T-cell (primary cell): Measurements from ENCODE around the gene RBM19. TPM values are rescaled to one million over a fixed set of nuclear protein-coding genes. Genes with fewer than 3 reads are reported as not detected.

Experiments used
- ATAC-seq, 4 experiments: fragments of 200-7000 bp in 3 of 4; fragments of 150-1000 bp in 1 of 4; cut with Tn5 transposase; replicated peaks in 1 of 4; 1 replicate in 3 of 4; 2 replicates in 1 of 4; pipeline ENCODE4 v1.10.0; 2021; ENCODE audit warnings: moderate library complexity in 3 of 4, mild to moderate bottlenecking in 2 of 4, moderate number of reproducible peaks in 1 of 4
- CTCF ChIA-PET, 2 donors: fragments of 300-600 bp; sonication (Branson Sonifier 250); formaldehyde crosslinking; loops; one replicate each; lab custom pipeline; 2022; ENCODE audit warnings: antibody characterized with exemption in 2 of 2; lab: Charles Lee
- POLR2A ChIA-PET, 2 donors: fragments of 300-600 bp; sonication (Branson Sonifier 250); formaldehyde crosslinking; loops; one replicate each; lab custom pipeline; 2022; ENCODE audit warnings: antibody characterized with exemption in 2 of 2; lab: Charles Lee
- DNase-seq, 35 experiments: peaks; one replicate each; pipeline versions ENCODE4 v3.0.0 to v3.0.0-alpha.2; 2013 to 2023
- H3K27ac ChIP-seq: one replicate; pipeline ENCODE4 v1.5.1; 2013; ENCODE audit warnings: low read length
- H3K27me3 ChIP-seq, 2 experiments: replicated peaks in 1 of 2; 1 replicate in 1 of 2; 2 replicates in 1 of 2; pipeline versions ENCODE4 v1.6.1 to v1.7.0; 2013; ENCODE audit warnings: low read length in 1 of 2, mixed read lengths in 1 of 2; ENCODE audit not compliant: control insufficient read depth in 2 of 2, insufficient read depth in 2 of 2; ENCODE audit errors: extremely low read depth in 1 of 2
- H3K36me3 ChIP-seq, 2 donors: 1 replicate in 1 of 2; 2 replicates in 1 of 2; pipeline versions ENCODE4 v1.6.1 to v1.7.0; 2013; ENCODE audit warnings: low read length in 1 of 2; ENCODE audit not compliant: control insufficient read depth in 2 of 2, insufficient read depth in 1 of 2; ENCODE audit errors: extremely low read depth in 1 of 2
- H3K4me1 ChIP-seq, 2 experiments: 1 replicate in 1 of 2; 2 replicates in 1 of 2; pipeline versions ENCODE4 v1.6.1 to v1.7.0; 2013; ENCODE audit warnings: low read length in 2 of 2, mixed read lengths in 1 of 2; ENCODE audit not compliant: insufficient read depth in 2 of 2, control insufficient read depth in 1 of 2; ENCODE audit errors: extremely low read depth in 1 of 2
- H3K4me3 ChIP-seq, 2 donors: 1 replicate in 1 of 2; 2 replicates in 1 of 2; pipeline versions ENCODE4 v1.5.1 to v1.7.0; 2013; ENCODE audit warnings: mild to moderate bottlenecking in 2 of 2, low read length in 1 of 2, moderate library complexity in 1 of 2; ENCODE audit not compliant: control insufficient read depth in 1 of 2; ENCODE audit errors: extremely low read depth in 1 of 2
- H3K9me3 ChIP-seq: 2 replicates; pipeline ENCODE4 v1.7.0; 2013
- H3K27ac Mint-ChIP-seq, 2 donors: one replicate each; pipeline ENCODE4 v1.8.0; 2020 to 2021; ENCODE audit warnings: mild to moderate bottlenecking in 2 of 2, mixed read lengths in 2 of 2
- H3K27me3 Mint-ChIP-seq, 2 donors: one replicate each; pipeline ENCODE4 v1.8.0; 2021 to 2022; ENCODE audit warnings: mixed read lengths in 2 of 2
- H3K36me3 Mint-ChIP-seq: one replicate; pipeline ENCODE4 v1.8.0; 2021; ENCODE audit warnings: mixed read lengths
- H3K4me1 Mint-ChIP-seq, 3 donors: one replicate each; pipeline ENCODE4 v1.8.0; 2020 to 2022; ENCODE audit warnings: mixed read lengths in 3 of 3, mild to moderate bottlenecking in 1 of 3
- H3K4me3 Mint-ChIP-seq, 3 donors: one replicate each; pipeline ENCODE4 v1.8.0; 2020 to 2022; ENCODE audit warnings: mild to moderate bottlenecking in 3 of 3, mixed read lengths in 3 of 3, moderate library complexity in 3 of 3
- H3K9me3 Mint-ChIP-seq, 3 donors: one replicate each; pipeline ENCODE4 v1.8.0; 2020 to 2022; ENCODE audit warnings: mixed read lengths in 3 of 3
- WGBS: methylation state at CpG from one replicate; pipeline ENCODE4 v1.1.5; 2013; ENCODE audit warnings: missing lambda C conversion rate; ENCODE audit not compliant: insufficient coverage; 5-methylcytosine and 5-hydroxymethylcytosine counted together
- total RNA-seq, 35 experiments: library from RNA in 6 of 35; stranded (reverse) in 6 of 35; fragments of 120-200 nt in 1 of 35; gene quantifications; one replicate each; pipeline versions ENCODE4 v1.2.1 to v1.2.4 and lab custom pipeline; 2013 to 2026

Gene RBM19
- total RNA-seq, 5 donors from 2014 or later (not counting 1 experiment from before 2014, with no cell fraction given) = 57.9 to 80.3 (median 78.3) TPM

GRCh38 chr12:113870890-113871289 is 95.2 kb downstream of the RBM19 start:
- peaks cover 45% of the 10 kb centered on the region for H3K36me3 Mint-ChIP-seq
- 100% methylated on average over 1 of the region's 2 CpGs for WGBS
- no peak overlapping the region for H3K4me3 ChIP-seq
- H3K4me1 ChIP-seq = no peaks in the 10 kb centered on the region
- H3K27ac ChIP-seq = no peak overlapping the region
- no peaks in the 10 kb centered on the region for H3K27me3 ChIP-seq
- no peak for ATAC-seq
- H3K4me1 Mint-ChIP-seq = no peaks in the 10 kb centered on the region
- ChIA-PET CTCF (no interaction called here), POLR2A (no interaction called here)
- peaks cover 16 to 26% of the 10 kb centered on the region in 2 donors for H3K36me3 ChIP-seq
- no peak overlapping the region for H3K27ac Mint-ChIP-seq
- H3K4me3 Mint-ChIP-seq = no peak overlapping the region
- no peak for DNase-seq
- no peaks in the 10 kb centered on the region for H3K9me3 Mint-ChIP-seq
- H3K9me3 ChIP-seq = no peaks in the 10 kb centered on the region
- H3K27me3 Mint-ChIP-seq = no peaks in the 10 kb centered on the region

- H3K36me3 ChIP-seq = peaks cover 12 to 26% of the 10 kb centered on the region in 2 donors
- Mint-ChIP-seq H3K36me3 (peaks cover 47% of the 10 kb centered on the region), H3K27me3 (no peaks in the 10 kb centered on the region), H3K27ac (no peak overlapping the region), H3K4me1 (peaks cover 3 to 6% (median 4%) of the 10 kb centered on the region in 3 donors), H3K9me3 (no peaks in the 10 kb centered on the region), H3K4me3 (no peak overlapping the region)
- H3K27me3 ChIP-seq = no peaks in the 10 kb centered on the region
- CTCF ChIA-PET = no interaction called here
- H3K27ac ChIP-seq = no peak overlapping the region
- POLR2A ChIA-PET = no interaction called here
- H3K9me3 ChIP-seq = no peaks in the 10 kb centered on the region
- no peak for DNase-seq
- H3K4me1 ChIP-seq = no peaks in the 10 kb centered on the region
- no peak for ATAC-seq
- 96% methylated on average over 8 of the region's 8 CpGs for WGBS
- H3K4me3 ChIP-seq = no peak overlapping the region
Observed at GRCh38 chr12:113870035-113870434, 96.1 kb downstream of the RBM19 start.

- Mint-ChIP-seq H3K36me3 (peaks cover 37% of the 10 kb centered on the region), H3K27me3 (no peaks in the 10 kb centered on the region), H3K4me1 (peaks cover 8 to 14% (median 9%) of the 10 kb centered on the region in 3 donors), H3K9me3 (no peaks in the 10 kb centered on the region), H3K4me3 (no peak overlapping the region), H3K27ac (no peak overlapping the region)
- CTCF ChIA-PET = no interaction called here
- POLR2A ChIA-PET = no interaction called here
- Histone ChIP-seq H3K36me3 (peaks cover 4 to 14% of the 10 kb centered on the region in 2 donors), H3K9me3 (no peaks in the 10 kb centered on the region), H3K4me1 (peaks cover 0 to 6% of the 10 kb centered on the region in 2 experiments), H3K27ac (no peak overlapping the region), H3K4me3 (no peak overlapping the region), H3K27me3 (no peaks in the 10 kb centered on the region)
- no CpG with 5 or more reads among the region's 3 CpGs for WGBS
- ATAC-seq (no peak), DNase-seq (no peak)
Observed at GRCh38 chr12:113868365-113868764, 97.8 kb downstream of the RBM19 start.

- no peaks in the 10 kb centered on the region for H3K9me3 Mint-ChIP-seq
- H3K4me1 Mint-ChIP-seq = peaks cover 8 to 22% (median 17%) of the 10 kb centered on the region in 3 donors
- Histone ChIP-seq H3K4me1 (peaks cover 0 to 16% of the 10 kb centered on the region in 2 experiments), H3K4me3 (no peak overlapping the region), H3K9me3 (no peaks in the 10 kb centered on the region), H3K36me3 (peaks cover 4 to 14% of the 10 kb centered on the region in 2 donors), H3K27me3 (no peaks in the 10 kb centered on the region), H3K27ac (no peak overlapping the region)
- CTCF ChIA-PET = interaction anchor here in 1 of 2 donors (0.5 kb wide), 1 partner anchor 41 kb away, joined by 6 read pairs; no protein-coding TSS in a partner anchor
- no peak overlapping the region for H3K4me3 Mint-ChIP-seq
- H3K27ac Mint-ChIP-seq = no peak overlapping the region
- H3K27me3 Mint-ChIP-seq = no peaks in the 10 kb centered on the region
- POLR2A ChIA-PET = no interaction called here
- peaks cover 40% of the 10 kb centered on the region for H3K36me3 Mint-ChIP-seq
- 100% methylated on average over 1 of the region's 6 CpGs for WGBS
- no peak for DNase-seq
- ATAC-seq = no peak
Observed at GRCh38 chr12:113867258-113867657, 98.9 kb downstream of the RBM19 start.

GRCh38 chr12:113866496-113866895 is 99.6 kb downstream of the RBM19 start:
- peaks cover 0 to 19% of the 10 kb centered on the region in 2 experiments for H3K4me1 ChIP-seq
- H3K27me3 Mint-ChIP-seq = no peaks in the 10 kb centered on the region

GRCh38 chr12:113863455-113863845 is 102.7 kb downstream of the RBM19 start:
- no peak overlapping the region for H3K27ac Mint-ChIP-seq
- peaks cover 8 to 22% (median 21%) of the 10 kb centered on the region in 3 donors for H3K4me1 Mint-ChIP-seq
- no peak overlapping the region for H3K4me3 Mint-ChIP-seq
- Histone ChIP-seq H3K36me3 (peaks cover 6 to 20% of the 10 kb centered on the region in 2 donors), H3K27me3 (no peaks in the 10 kb centered on the region), H3K9me3 (no peaks in the 10 kb centered on the region), H3K27ac (no peak overlapping the region), H3K4me3 (no peak overlapping the region), H3K4me1 (peaks cover 0 to 19% of the 10 kb centered on the region in 2 experiments)
- no peaks in the 10 kb centered on the region for H3K9me3 Mint-ChIP-seq
- POLR2A ChIA-PET = no interaction called here
- H3K36me3 Mint-ChIP-seq = peaks cover 34% of the 10 kb centered on the region
- CTCF ChIA-PET = no interaction called here
- no peak for ATAC-seq
- WGBS = no CpG with 5 or more reads among the region's 2 CpGs
- no peak for DNase-seq
- H3K27me3 Mint-ChIP-seq = no peaks in the 10 kb centered on the region

More at GRCh38 chr12:113866496-113866895, 99.6 kb downstream of the RBM19 start:
- Histone ChIP-seq H3K4me3 (no peak overlapping the region), H3K27me3 (no peaks in the 10 kb centered on the region), H3K36me3 (peaks cover 4 to 14% of the 10 kb centered on the region in 2 donors), H3K27ac (no peak overlapping the region), H3K9me3 (no peaks in the 10 kb centered on the region)
- ChIA-PET CTCF (no interaction called here), POLR2A (no interaction called here)
- Mint-ChIP-seq H3K4me3 (no peak overlapping the region), H3K9me3 (no peaks in the 10 kb centered on the region), H3K4me1 (peaks cover 8 to 22% (median 20%) of the 10 kb centered on the region in 3 donors), H3K36me3 (peaks cover 44% of the 10 kb centered on the region), H3K27ac (no peak overlapping the region)
- ATAC-seq (no peak), DNase-seq (no peak)
- 91% methylated on average over 1 of the region's 1 CpG for WGBS
